ENCODE data around the gene NT5C1B. TPM values are rescaled to one million over a fixed set of nuclear protein-coding genes. Genes with fewer than 3 reads are reported as not detected.

The NT5C1B gene
- total and polyA plus RNA-seq, 11 donors, result not detected

- intact Hi-C loops (cut with DNase I), result no loop called here
- 47 to 64% (median 51%) methylated on average over 5 of the region's 5 CpGs for WGBS, 4 donors
- peaks cover 0 to 33% (median 9%) of the 10 kb centered on the region in 12 donors for H3K4me1 ChIP-seq
- no peaks in the 10 kb centered on the region for H3K27me3 ChIP-seq
- DNase-seq (no peak), ATAC-seq (no peak)
- no peak overlapping the region for H3K4me3 ChIP-seq
- no peaks in the 10 kb centered on the region for H3K9me3 ChIP-seq
- no peaks in the 10 kb centered on the region for H3K36me3 ChIP-seq
- H3K27ac ChIP-seq, result no peak overlapping the region
- no peak for TF ChIP-seq POLR2A (IDR thresholded peaks at IDR 0.05)
Measured at GRCh38 chr2:18597618-18598017, 8.2 kb upstream of the NT5C1B start.

- Histone ChIP-seq H3K4me1 (peaks cover 0 to 33% (median 9%) of the 10 kb centered on the region in 12 donors), H3K27me3 (no peaks in the 10 kb centered on the region), H3K27ac (no peak overlapping the region), H3K9me3 (no peaks in the 10 kb centered on the region), H3K4me3 (no peak overlapping the region), H3K36me3 (no peaks in the 10 kb centered on the region)
- peak in 3 of 4 donors; percentile 11 to 48 (median 31) for ATAC-seq
- DNase-seq, result no peak
- TF ChIP-seq POLR2A (IDR thresholded peaks at IDR 0.05), result no peak
- TF ChIP-seq CTCF (IDR thresholded peaks at IDR 0.05), result no peak
- 50 to 52% (median 51%) methylated on average over 3 of the region's 3 CpGs for WGBS, 4 donors
- intact Hi-C loops (cut with DNase I), result no loop called here
Measured at GRCh38 chr2:18596993-18597392, 7.6 kb upstream of the NT5C1B start.

- H3K9me3 ChIP-seq, result no peaks in the 10 kb centered on the region
- intact Hi-C loops (cut with DNase I), result no loop called here
- DNase-seq (no peak), ATAC-seq (no peak)
- no peak overlapping the region for H3K27ac ChIP-seq
- H3K4me1 ChIP-seq, result peaks cover 0 to 17% (median 4%) of the 10 kb centered on the region in 12 donors
- 43 to 96% (median 89%) methylated on average over 1 of the region's 1 CpG for WGBS, 4 donors
- no peak for TF ChIP-seq CTCF (IDR thresholded peaks at IDR 0.05)
- TF ChIP-seq POLR2A (IDR thresholded peaks at IDR 0.05), result no peak
- H3K27me3 ChIP-seq, result no peaks in the 10 kb centered on the region
- no peak overlapping the region for H3K4me3 ChIP-seq
- no peaks in the 10 kb centered on the region for H3K36me3 ChIP-seq
Measured at GRCh38 chr2:18593496-18593895, 4.1 kb upstream of the NT5C1B start.

GRCh38 chr2:18592372-18592771 is 3.0 kb upstream of the NT5C1B start:
- DNase-seq (no peak), ATAC-seq (no peak)
- Histone ChIP-seq H3K4me1 (peaks cover 0 to 8% (median 1%) of the 10 kb centered on the region in 12 donors), H3K36me3 (no peaks in the 10 kb centered on the region), H3K4me3 (no peak overlapping the region), H3K9me3 (no peaks in the 10 kb centered on the region), H3K27me3 (no peaks in the 10 kb centered on the region), H3K27ac (no peak overlapping the region)
- intact Hi-C loops (cut with DNase I), result no loop called here
- WGBS, 4 donors, result 57 to 80% (median 67%) methylated on average over 2 of the region's 2 CpGs
- TF ChIP-seq CTCF (IDR thresholded peaks at IDR 0.05) (no peak), POLR2A (IDR thresholded peaks at IDR 0.05) (no peak)

- no peak overlapping the region for H3K27ac ChIP-seq
- no peaks in the 10 kb centered on the region for H3K27me3 ChIP-seq
- H3K9me3 ChIP-seq, result peaks cover 0 to 6% (median 0%) of the 10 kb centered on the region in 12 donors
- DNase-seq (no peak), ATAC-seq (no peak)
- intact Hi-C loops (cut with DNase I), result no loop called here
- no peaks in the 10 kb centered on the region for H3K36me3 ChIP-seq
- no peak overlapping the region for H3K4me3 ChIP-seq
- WGBS, 4 donors, result 85 to 96% (median 94%) methylated on average over 1 of the region's 1 CpG
- TF ChIP-seq POLR2A (IDR thresholded peaks at IDR 0.05), result no peak
- no peak for TF ChIP-seq CTCF (IDR thresholded peaks at IDR 0.05)
- no peaks in the 10 kb centered on the region for H3K4me1 ChIP-seq
Measured at GRCh38 chr2:18588802-18589201, 567 bp downstream of the NT5C1B start.
